Hepatic stellate cell (primary cell): ENCODE results near the gene RTN3.
"Not testable (repeated sequence)": the region's sequence is repeated elsewhere in the genome, so short reads cannot be mapped to it uniquely, and the experiment has no call there.

Experiments
- DNase-seq: peaks from one replicate; pipeline ENCODE4 v3.0.0; 2011; ENCODE audit warnings: low spot score

The RTN3 gene

DNA sequence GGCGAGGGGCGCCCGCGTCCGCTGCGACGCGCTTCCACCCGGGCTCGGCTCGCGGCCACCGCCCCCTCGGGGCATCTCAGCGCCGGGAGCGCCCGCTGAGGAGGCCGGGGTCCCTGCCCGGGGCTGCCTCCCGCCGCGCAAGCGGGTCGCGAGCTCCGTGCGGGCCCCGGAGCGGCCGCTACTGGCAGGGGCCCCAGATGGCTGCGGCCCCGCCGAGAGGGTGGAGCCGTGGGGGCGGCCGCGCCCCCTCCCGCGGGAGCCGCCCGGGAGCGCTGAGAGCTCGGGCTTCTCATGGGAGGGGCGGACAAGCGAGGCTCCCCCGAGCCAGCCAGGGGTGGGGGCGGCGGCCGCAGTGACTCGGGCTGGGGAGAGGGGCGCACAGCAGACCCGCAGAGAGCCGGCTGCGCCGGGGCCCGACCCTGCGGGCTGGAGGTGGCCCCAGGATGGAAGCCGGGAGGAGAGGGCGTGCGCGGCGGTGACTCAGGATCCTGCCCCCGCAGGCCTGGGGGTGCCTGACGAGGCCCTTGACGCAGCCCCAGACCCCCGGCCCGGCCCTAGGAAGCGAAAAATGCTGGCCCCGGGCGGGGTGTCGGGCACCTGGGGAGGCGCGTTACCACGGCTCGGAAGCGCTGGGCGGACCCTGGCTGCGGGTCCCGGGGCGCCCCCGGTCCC, 87.9 kb downstream of the RTN3 start:
- DNase-seq, result no peak

- no peak for DNase-seq
These were observed 88.6 kb downstream of the RTN3 start for GRCh38 chr11:63769714-63770455.

DNA sequence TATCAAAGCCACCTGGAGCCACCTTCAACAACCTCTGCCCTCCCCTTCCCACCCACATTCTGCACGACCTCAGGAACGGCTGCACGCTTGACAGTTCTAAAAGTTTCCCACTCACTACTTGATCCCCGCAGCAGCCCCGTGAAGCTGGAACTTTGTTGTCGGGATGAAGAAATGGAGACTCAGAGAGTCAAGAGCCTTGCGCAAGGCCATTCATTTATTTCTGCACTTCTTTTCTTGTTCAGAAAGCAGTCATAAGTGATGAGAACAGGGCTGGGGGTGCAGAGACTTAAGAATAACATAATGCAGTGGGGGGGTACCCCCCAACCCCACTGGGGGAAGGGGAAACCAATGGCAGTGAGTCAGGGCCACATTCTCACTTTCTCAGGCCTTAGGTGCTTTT, 89.5 kb downstream of the RTN3 start:
- no peak for DNase-seq

GRCh38 chr11:63771741-63772318, 90.5 kb downstream of the RTN3 start:
- DNase-seq, result not testable (repeated sequence)

GRCh38 chr11:63775191-63775590, 93.9 kb downstream of the RTN3 start:
- no peak for DNase-seq

DNA sequence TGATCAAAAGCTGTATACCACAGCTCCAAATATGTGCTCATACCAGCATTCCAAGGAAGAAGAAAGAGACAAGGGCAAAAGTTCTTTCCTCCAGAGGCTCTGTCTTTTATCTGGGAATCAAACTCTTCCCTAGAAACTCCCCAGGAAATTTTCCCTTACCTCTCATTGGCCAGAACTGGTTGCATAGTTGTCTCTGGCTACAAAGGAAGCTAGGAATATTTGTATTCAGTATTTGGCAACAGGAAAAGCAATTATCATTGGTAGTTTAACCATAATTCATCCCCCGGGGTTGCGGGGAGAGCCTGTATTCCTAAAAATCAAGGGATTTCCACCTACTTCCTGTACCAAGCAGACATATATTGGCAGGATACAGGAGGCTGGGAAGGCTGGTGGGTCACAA, 97.7 kb downstream of the RTN3 start:
- no peak for DNase-seq

GRCh38 chr11:63782749-63783148, 101.4 kb downstream of the RTN3 start:
- DNase-seq, result no peak

DNA sequence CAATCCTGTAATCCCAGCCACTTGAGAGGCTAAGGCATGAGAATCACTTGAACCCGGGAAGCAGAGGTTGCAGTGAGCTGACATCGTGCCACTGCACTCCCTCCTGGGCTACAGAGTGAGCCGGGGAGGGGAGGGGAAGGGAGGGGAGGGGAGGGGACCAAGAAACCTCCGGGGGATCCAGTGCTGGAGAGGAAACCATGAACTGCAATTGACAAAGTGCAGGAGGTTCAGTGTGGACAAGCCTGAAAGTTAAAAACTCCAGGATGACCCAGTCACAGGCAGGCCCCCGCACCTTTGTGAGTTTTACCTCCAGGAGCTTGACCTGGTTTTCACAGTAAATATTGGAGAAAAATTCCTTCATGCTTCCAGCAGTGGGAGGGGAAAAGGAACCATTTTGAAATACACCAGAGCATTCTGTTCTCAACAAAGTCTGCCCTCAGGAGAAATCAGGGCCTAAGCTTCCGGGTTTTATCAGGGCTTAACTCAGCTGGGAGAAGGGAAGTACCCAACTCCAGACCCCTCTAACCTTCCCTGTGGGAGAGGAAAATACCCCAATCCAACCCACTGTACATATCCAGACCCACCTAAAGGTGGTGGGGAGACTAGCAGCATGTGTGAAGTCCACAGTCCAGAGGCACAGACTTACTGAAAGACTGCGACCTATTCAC, 102.8 kb downstream of the RTN3 start:
- DNase-seq, result no peak

DNA sequence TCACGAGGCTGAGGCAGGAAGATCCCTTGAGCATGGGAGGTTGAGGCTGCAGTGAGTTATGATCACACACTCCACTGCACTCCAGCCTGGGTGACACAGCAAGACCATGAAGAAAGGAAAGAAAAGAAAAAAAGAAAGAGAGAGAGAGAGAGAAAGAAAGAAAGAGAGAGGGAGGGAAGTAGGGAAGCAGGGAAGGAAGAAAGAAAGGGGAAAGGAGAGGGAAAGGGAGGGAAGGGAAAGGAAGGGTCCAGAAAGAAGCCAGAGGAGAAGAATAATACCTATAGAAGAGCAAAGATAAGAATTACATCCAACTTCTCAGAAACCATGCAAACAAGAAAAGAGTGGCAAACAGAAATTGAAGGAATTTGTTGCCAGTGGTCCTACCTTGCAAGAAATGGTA, 104.5 kb downstream of the RTN3 start:
- DNase-seq, result no peak

- DNase-seq, result no peak
These were observed 110.3 kb downstream of the RTN3 start for GRCh38 chr11:63791495-63792167.

DNA sequence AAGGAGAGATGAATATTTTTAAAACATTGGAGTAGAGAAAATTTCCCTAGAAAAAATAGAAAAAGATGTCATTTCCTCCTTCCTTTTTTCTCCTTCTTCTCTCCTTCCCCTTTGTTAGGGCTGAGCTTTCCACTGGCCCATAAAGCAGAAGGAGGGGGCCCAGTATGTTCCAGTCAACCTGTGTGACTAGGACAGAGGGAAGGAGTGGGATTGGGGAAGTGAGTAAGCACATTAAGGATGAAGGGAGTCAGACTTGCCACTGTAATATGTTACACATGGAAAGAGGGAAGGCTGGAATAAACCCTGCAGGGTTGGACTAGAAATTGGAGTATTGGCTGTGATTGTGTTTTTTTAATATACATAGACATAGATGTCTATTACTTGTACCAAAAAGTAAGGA, 111.9 kb downstream of the RTN3 start:
- no peak for DNase-seq

- DNase-seq, result no peak
These were observed 113.8 kb downstream of the RTN3 start for GRCh38 chr11:63795066-63795465.

GRCh38 chr11:63800921-63801320, 119.6 kb downstream of the RTN3 start:
- DNase-seq, result no peak

GRCh38 chr11:63802637-63803414, 121.5 kb downstream of the RTN3 start:
- no peak for DNase-seq

DNA sequence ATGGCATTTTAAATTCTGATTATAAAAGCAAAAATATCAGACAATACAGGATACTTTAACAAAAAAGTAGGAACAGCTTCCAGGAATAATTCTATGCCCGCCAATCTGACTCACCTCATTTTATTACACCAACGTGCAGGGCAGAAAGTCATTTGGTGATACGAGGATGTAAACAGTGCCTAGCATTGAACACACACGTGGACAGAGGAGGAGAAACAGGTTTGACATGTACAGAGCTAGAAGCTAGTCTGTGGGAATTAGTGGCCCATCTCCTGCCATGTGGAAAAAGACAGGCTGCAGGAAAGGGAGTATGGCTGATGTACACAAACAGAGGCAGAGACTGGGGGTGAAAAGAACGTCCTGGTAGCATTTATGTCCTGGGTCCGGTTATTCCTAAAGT, 123.0 kb downstream of the RTN3 start:
- no peak for DNase-seq

GRCh38 chr11:63805844-63806415, 124.6 kb downstream of the RTN3 start:
- no peak for DNase-seq
